ENCODE data around the gene OSBP2.
A peak's percentile ranks its signal among the peaks of the same experiment; 100 is the strongest.

Gene OSBP2

DNA sequence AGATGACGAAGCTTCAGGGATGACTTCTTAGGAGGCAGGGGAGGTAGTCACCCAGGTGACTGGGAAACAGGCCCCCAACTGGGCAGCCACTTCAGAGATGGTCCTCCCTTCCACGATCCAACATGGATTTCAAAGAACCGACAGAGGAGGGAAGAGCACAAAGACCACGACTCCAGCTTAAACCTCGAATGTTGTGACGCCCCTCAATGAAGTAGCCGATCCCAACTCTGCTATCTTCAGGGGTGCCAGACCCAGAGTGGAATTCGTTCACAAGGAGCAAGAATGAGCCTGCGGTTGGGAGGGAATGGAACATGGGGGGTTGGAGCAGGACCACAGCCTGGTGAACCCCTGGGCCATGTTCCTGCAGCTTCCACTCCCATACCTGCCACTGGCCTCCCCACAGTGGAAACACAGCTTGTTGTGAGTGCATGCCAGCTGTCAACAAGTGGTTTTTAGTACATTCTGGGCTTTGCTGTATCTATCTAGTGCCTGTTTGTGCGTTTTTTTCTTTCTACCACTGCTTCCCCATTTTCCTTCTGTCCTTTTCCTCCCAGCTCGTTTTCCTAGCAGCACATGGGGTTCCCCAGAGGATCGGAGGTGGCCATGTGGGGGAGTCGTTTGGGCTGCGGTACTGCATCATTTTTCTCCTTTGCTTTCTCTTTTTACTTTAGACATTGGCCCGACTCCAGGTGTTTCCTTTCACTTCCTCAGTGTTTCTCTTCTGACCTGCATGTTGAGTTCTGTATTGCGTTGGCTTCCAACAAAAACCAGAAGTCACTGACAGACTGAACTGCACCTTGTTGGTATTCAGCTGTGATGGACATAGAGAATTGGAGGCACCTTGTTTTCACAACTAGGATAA is 208.1 kb downstream of the OSBP2 start:
- no peaks in the 10 kb centered on the region for H4K20me1 ChIP-seq (ENCODE audit: insufficient read depth, low read length)
- H3K36me3 ChIP-seq (ENCODE audit: insufficient read depth, low read length): no peaks in the 10 kb centered on the region
- no peak overlapping the region for H2AFZ ChIP-seq (ENCODE audit: low read length)
- H3K9ac ChIP-seq (ENCODE audit: low read length): no peak overlapping the region
- H3K79me2 ChIP-seq (ENCODE audit: insufficient read depth, low read length): no peaks in the 10 kb centered on the region
- no peaks in the 10 kb centered on the region for H3K9me3 ChIP-seq (ENCODE audit: low read length)
- TF ChIP-seq, protein P1, sequence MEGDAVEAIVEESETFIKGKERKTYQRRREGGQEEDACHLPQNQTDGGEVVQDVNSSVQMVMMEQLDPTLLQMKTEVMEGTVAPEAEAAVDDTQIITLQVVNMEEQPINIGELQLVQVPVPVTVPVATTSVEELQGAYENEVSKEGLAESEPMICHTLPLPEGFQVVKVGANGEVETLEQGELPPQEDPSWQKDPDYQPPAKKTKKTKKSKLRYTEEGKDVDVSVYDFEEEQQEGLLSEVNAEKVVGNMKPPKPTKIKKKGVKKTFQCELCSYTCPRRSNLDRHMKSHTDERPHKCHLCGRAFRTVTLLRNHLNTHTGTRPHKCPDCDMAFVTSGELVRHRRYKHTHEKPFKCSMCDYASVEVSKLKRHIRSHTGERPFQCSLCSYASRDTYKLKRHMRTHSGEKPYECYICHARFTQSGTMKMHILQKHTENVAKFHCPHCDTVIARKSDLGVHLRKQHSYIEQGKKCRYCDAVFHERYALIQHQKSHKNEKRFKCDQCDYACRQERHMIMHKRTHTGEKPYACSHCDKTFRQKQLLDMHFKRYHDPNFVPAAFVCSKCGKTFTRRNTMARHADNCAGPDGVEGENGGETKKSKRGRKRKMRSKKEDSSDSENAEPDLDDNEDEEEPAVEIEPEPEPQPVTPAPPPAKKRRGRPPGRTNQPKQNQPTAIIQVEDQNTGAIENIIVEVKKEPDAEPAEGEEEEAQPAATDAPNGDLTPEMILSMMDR (IDR thresholded peaks at IDR 0.05; ENCODE audit: low read length): no peak
- TF ChIP-seq EZH2 (IDR thresholded peaks at IDR 0.05; ENCODE audit: borderline replicate concordance, low read length): no peak
- no peaks in the 10 kb centered on the region for H3F3A ChIP-seq (ENCODE audit: insufficient read depth, low read length)
- H3K4me3 ChIP-seq (ENCODE audit: low read depth, low read length, poor library complexity, severe bottlenecking): no peak overlapping the region
- H3K4me2 ChIP-seq (ENCODE audit: low read length): peak overlapping the region; percentile 48
- H3K27ac ChIP-seq (ENCODE audit: low read depth, low read length, poor library complexity, severe bottlenecking): no peak overlapping the region
- no peaks in the 10 kb centered on the region for H3K27me3 ChIP-seq (ENCODE audit: insufficient read depth, low read length)
- no peaks in the 10 kb centered on the region for H3K9me2 ChIP-seq (ENCODE audit: low read depth, low read length)
- H3K4me1 ChIP-seq (ENCODE audit: insufficient read depth, low read length, severe bottlenecking): peaks cover 5% of the 10 kb centered on the region

DNA sequence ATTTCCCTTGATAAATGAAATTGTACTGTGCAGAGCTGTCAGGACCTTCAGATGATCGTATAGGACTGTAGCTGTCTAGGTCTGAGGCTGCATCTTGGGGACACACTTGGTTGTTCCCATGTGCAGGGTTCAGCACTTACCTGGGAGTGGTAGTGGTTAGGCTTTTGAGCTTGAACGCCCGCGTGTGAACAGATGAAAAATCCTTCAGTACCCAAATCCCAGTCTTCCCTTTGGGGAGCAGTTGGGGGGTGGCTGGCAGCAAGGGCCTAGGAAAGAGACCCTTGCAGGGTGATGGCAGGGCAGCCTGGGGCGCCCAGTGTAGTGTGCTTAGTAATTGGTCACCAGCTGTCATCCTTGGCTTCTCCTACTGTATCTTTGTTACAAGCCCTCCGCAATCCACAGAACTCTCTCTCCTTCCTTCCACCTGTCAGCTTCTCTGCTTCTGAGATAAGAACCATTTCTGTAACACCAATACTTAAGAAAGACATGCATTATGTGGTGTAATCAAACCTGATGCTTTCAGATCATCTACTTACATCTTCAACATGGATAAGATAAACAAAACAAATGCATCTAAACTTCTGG is 209.3 kb downstream of the OSBP2 start:
- H3F3A ChIP-seq (ENCODE audit: insufficient read depth, low read length): no peaks in the 10 kb centered on the region
- H3K36me3 ChIP-seq (ENCODE audit: insufficient read depth, low read length): no peaks in the 10 kb centered on the region
- no peak overlapping the region for H3K27ac ChIP-seq (ENCODE audit: low read depth, low read length, poor library complexity, severe bottlenecking)
- H3K9ac ChIP-seq (ENCODE audit: low read length): no peak overlapping the region
- no peaks in the 10 kb centered on the region for H4K20me1 ChIP-seq (ENCODE audit: insufficient read depth, low read length)
- no peaks in the 10 kb centered on the region for H3K9me3 ChIP-seq (ENCODE audit: low read length)
- H3K27me3 ChIP-seq (ENCODE audit: insufficient read depth, low read length): no peaks in the 10 kb centered on the region
- no peak overlapping the region for H3K4me2 ChIP-seq (ENCODE audit: low read length)
- no peak overlapping the region for H2AFZ ChIP-seq (ENCODE audit: low read length)
- peaks cover 5% of the 10 kb centered on the region for H3K4me1 ChIP-seq (ENCODE audit: insufficient read depth, low read length, severe bottlenecking)
- no peaks in the 10 kb centered on the region for H3K79me2 ChIP-seq (ENCODE audit: insufficient read depth, low read length)
- TF ChIP-seq, protein P1 (IDR thresholded peaks at IDR 0.05; ENCODE audit: low read length): no peak
- no peak for TF ChIP-seq EZH2 (IDR thresholded peaks at IDR 0.05; ENCODE audit: borderline replicate concordance, low read length)
- H3K4me3 ChIP-seq (ENCODE audit: low read depth, low read length, poor library complexity, severe bottlenecking): no peak overlapping the region
- H3K9me2 ChIP-seq (ENCODE audit: low read depth, low read length): no peaks in the 10 kb centered on the region

GRCh38 chr22:30905696-30906341 is 211.1 kb downstream of the OSBP2 start:
- no peak overlapping the region for H3K27ac ChIP-seq (ENCODE audit: low read depth, low read length, poor library complexity, severe bottlenecking)

More at GRCh38 chr22:30905696-30906341, 211.1 kb downstream of the OSBP2 start:
- Histone ChIP-seq H3K9me3 (ENCODE audit: low read length) (no peaks in the 10 kb centered on the region), H3K4me1 (ENCODE audit: insufficient read depth, low read length, severe bottlenecking) (peaks cover 5% of the 10 kb centered on the region), H2AFZ (ENCODE audit: low read length) (no peak overlapping the region), H3K4me3 (ENCODE audit: low read depth, low read length, poor library complexity, severe bottlenecking) (no peak overlapping the region), H3K36me3 (ENCODE audit: insufficient read depth, low read length) (no peaks in the 10 kb centered on the region), H3K9me2 (ENCODE audit: low read depth, low read length) (no peaks in the 10 kb centered on the region), H3K9ac (ENCODE audit: low read length) (no peak overlapping the region), H3K27me3 (ENCODE audit: insufficient read depth, low read length) (no peaks in the 10 kb centered on the region), H3K79me2 (ENCODE audit: insufficient read depth, low read length) (no peaks in the 10 kb centered on the region), H3K4me2 (ENCODE audit: low read length) (no peak overlapping the region), H4K20me1 (ENCODE audit: insufficient read depth, low read length) (no peaks in the 10 kb centered on the region), H3F3A (ENCODE audit: insufficient read depth, low read length) (no peaks in the 10 kb centered on the region)
- TF ChIP-seq, protein P1 (IDR thresholded peaks at IDR 0.05; ENCODE audit: low read length): no peak
- TF ChIP-seq EZH2 (IDR thresholded peaks at IDR 0.05; ENCODE audit: borderline replicate concordance, low read length): no peak

Measured in OCI-LY1 (cell line).